Endothelial cell of umbilical vein (primary cell): Measurements from ENCODE around the gene FHIT. TPM values are rescaled to one million over a fixed set of nuclear protein-coding genes. Genes with fewer than 3 reads are reported as not detected.

Source experiments
- BruUV-seq: library from RNA; stranded (reverse); fragments of 400-500 nt; replicated peaks from 2 replicates; lab custom pipeline; 2021; lab: Mats Ljungman, UMichigan
- CTCF ChIA-PET: fragments of 300-600, 350-600 bp; sonication (Branson Sonifier 250); formaldehyde crosslinking; loops from one replicate; lab custom pipeline; 2021; ENCODE audit warnings: antibody characterized with exemption, inconsistent platforms; lab: Charles Lee
- POLR2A ChIA-PET: fragments of 300-600, 350-600 bp; sonication (Branson Sonifier 250); formaldehyde crosslinking; loops from one replicate; lab custom pipeline; 2021; ENCODE audit warnings: antibody characterized with exemption, inconsistent platforms; lab: Charles Lee
- DNase-seq: peaks from one replicate; pipeline ENCODE4 v3.0.0-alpha.2; 2011; ENCODE audit warnings: low read depth, low spot score
- FAIRE-seq: peaks from 2 replicates; lab custom pipeline; 2011; peaks lifted over from hg19 to GRCh38; lab: Jason Lieb, UNC
- H2AFZ ChIP-seq: 2 replicates; pipeline ENCODE4 v1.6.0; 2012; ENCODE audit warnings: low read depth, low read length, control low read depth, inconsistent platforms
- H3K27ac ChIP-seq: 2 replicates; pipeline ENCODE4 v1.5.1; 2011; ENCODE audit warnings: low read depth, mild to moderate bottlenecking, control low read depth, low read length, moderate library complexity; ENCODE audit not compliant: insufficient read depth
- H3K27me3 ChIP-seq, 2 experiments: 2 replicates each; pipeline versions ENCODE4 v1.6.0 to v1.6.1; 2011; ENCODE audit warnings: low read length in 2 of 2, mixed read lengths in 1 of 2; ENCODE audit not compliant: control insufficient read depth in 2 of 2, insufficient read depth in 2 of 2
- H3K36me3 ChIP-seq, 2 experiments: 2 replicates in 1 of 2; 3 replicates in 1 of 2; pipeline ENCODE4 v1.5.1; 2011; ENCODE audit warnings: low read length in 2 of 2, mild to moderate bottlenecking in 1 of 2, moderate library complexity in 1 of 2; ENCODE audit not compliant: control insufficient read depth in 2 of 2, insufficient read depth in 2 of 2; ENCODE audit errors: extremely low read depth in 1 of 2
- H3K4me1 ChIP-seq: 3 replicates; pipeline ENCODE4 v1.5.1; 2011; ENCODE audit warnings: mild to moderate bottlenecking, low read length; ENCODE audit not compliant: control insufficient read depth, insufficient read depth; ENCODE audit errors: extremely low read depth
- H3K4me2 ChIP-seq: 2 replicates; pipeline ENCODE4 v1.6.1; 2011; ENCODE audit warnings: low read length, control low read depth, mixed read lengths; ENCODE audit not compliant: insufficient read depth
- H3K4me3 ChIP-seq, 3 experiments: fragments of 200-600 bp in 1 of 3; sonication (generic), shearing (Covaris generic) in 1 of 3; replicated peaks in 1 of 3; 2 replicates each; pipeline ENCODE4 v1.5.1; 2011 to 2016; ENCODE audit warnings: control low read depth in 3 of 3, low read length in 3 of 3, mild to moderate bottlenecking in 2 of 3, inconsistent platforms in 1 of 3, low read depth in 1 of 3, moderate library complexity in 1 of 3; ENCODE audit not compliant: insufficient read depth in 1 of 3
- H3K79me2 ChIP-seq: 2 replicates; pipeline ENCODE4 v1.6.0; 2012; ENCODE audit warnings: low read length, inconsistent platforms; ENCODE audit not compliant: control insufficient read depth, insufficient read depth
- H3K9ac ChIP-seq: replicated peaks from 2 replicates; pipeline ENCODE3; 2011; ENCODE audit warnings: low read length, control low read depth; ENCODE audit not compliant: insufficient read depth; ENCODE audit errors: extremely low read depth
- H3K9me1 ChIP-seq: replicated peaks from 3 replicates; pipeline ENCODE4 v1.6.0; 2011; ENCODE audit warnings: mild to moderate bottlenecking, low read length; ENCODE audit not compliant: control insufficient read depth, insufficient read depth; ENCODE audit errors: extremely low read depth
- H3K9me3 ChIP-seq: replicated peaks from 2 replicates; pipeline ENCODE4 v1.5.1; 2012; ENCODE audit warnings: low read length, inconsistent platforms; ENCODE audit not compliant: control insufficient read depth, insufficient read depth
- H4K20me1 ChIP-seq: replicated peaks from 2 replicates; pipeline ENCODE3; 2011; ENCODE audit warnings: mild to moderate bottlenecking, low read length; ENCODE audit not compliant: control insufficient read depth, insufficient read depth; ENCODE audit errors: extremely low read depth
- CTCF ChIP-seq, 2 donors: IDR thresholded peaks; 1 replicate in 1 of 2; 2 replicates in 1 of 2; pipeline ENCODE4 v1.5.1; 2011; ENCODE audit warnings: low read length in 2 of 2, mild to moderate bottlenecking in 2 of 2, moderate library complexity in 2 of 2, control low read depth in 1 of 2, inconsistent platforms in 1 of 2, low read depth in 1 of 2; ENCODE audit not compliant: insufficient read depth in 1 of 2; ENCODE audit errors: extremely low read depth in 1 of 2
- EZH2 ChIP-seq: IDR thresholded peaks from 2 replicates; pipeline ENCODE4 v1.6.1; 2012; ENCODE audit warnings: borderline replicate concordance, low read depth, mild to moderate bottlenecking, moderate library complexity, low read length, inconsistent platforms; ENCODE audit not compliant: severe bottlenecking
- FOS ChIP-seq: IDR thresholded peaks from 2 replicates; pipeline ENCODE4 v1.6.1; 2011; ENCODE audit warnings: mild to moderate bottlenecking, low read length, moderate library complexity, borderline replicate concordance; ENCODE audit not compliant: insufficient read depth
- GATA2 ChIP-seq: IDR thresholded peaks from 2 replicates; pipeline ENCODE4 v1.7.0; 2011; ENCODE audit warnings: low read depth, mild to moderate bottlenecking, moderate library complexity, mixed read lengths, low read length; ENCODE audit not compliant: insufficient read length, insufficient read depth
- JUN ChIP-seq: IDR thresholded peaks from 2 replicates; pipeline ENCODE4 v1.6.1; 2011; ENCODE audit warnings: borderline replicate concordance, low read depth; ENCODE audit not compliant: insufficient read length, insufficient read depth
- MAX ChIP-seq: IDR thresholded peaks from 2 replicates; pipeline ENCODE4 v1.6.1; 2011; ENCODE audit not compliant: insufficient read depth, insufficient read length
- MYC ChIP-seq: IDR thresholded peaks from one replicate; pipeline ENCODE4 v1.6.1; 2011; ENCODE audit warnings: mild to moderate bottlenecking, low read depth, low read length
- POLR2A ChIP-seq: IDR thresholded peaks from 2 replicates; pipeline ENCODE4 v1.6.1; 2012; ENCODE audit warnings: low read depth, mild to moderate bottlenecking, control low read depth, low read length
- POLR2AphosphoS5 ChIP-seq: IDR thresholded peaks from 2 replicates; pipeline ENCODE4 v1.6.1; 2012; ENCODE audit warnings: low read depth, mild to moderate bottlenecking, control low read depth, low read length, moderate library complexity; ENCODE audit not compliant: insufficient read depth
- dilution Hi-C: fragments of 300-500 bp; cut with MboI; formaldehyde crosslinking; loops from one replicate; pipeline ENCODE4 v1.15.0; 2019; ENCODE audit warnings: low sequenced_read_pairs; ENCODE audit not compliant: extremely low pct_ligation_motif_present
- intact Hi-C: fragments of 100-400 bp; cut with micrococcal nuclease; formaldehyde crosslinking; loops from one replicate; pipeline ENCODE4 v1.10.0; 2022
- polyA plus RNA-seq, 4 experiments: library from polyadenylated mRNA; depleted of rRNA in 3 of 4; stranded (reverse) in 3 of 4; unstranded in 1 of 4; fragments of >200 nt; gene quantifications; 2 replicates each; pipeline versions ENCODE4 v1.2.1 to v1.2.3, GENCODE V29; 2011 to 2012; ENCODE audit warnings: missing spikeins in 1 of 4
- total RNA-seq: library from RNA; stranded (reverse); gene quantifications from 2 replicates; pipeline ENCODE4 v1.2.3, GENCODE V29; 2021

Gene FHIT
- total and polyA plus RNA-seq, 2 donors (not counting 3 experiments of a cell fraction or from before 2014, with no cell fraction given), result 0.47 to 2.2 TPM

- no TSS peak for BruUV-seq
- dilution Hi-C loops, result no loop called here
- no peaks in the 10 kb centered on the region for H3K9me1 ChIP-seq
- no peak for DNase-seq
- no peak for FAIRE-seq
- no peaks in the 10 kb centered on the region for H3K36me3 ChIP-seq
- H3K9me3 ChIP-seq, result no peaks in the 10 kb centered on the region
- H3K9ac ChIP-seq, result no peak overlapping the region
- TF ChIP-seq FOS (no peak), POLR2AphosphoS5 (no peak), MAX (no peak), CTCF (IDR thresholded peaks at IDR 0.05; ENCODE audit: extremely low read depth in 1 of 2, insufficient read depth in 1 of 2, low read depth in 1 of 2, low read length in 2 of 2) (no peak), MYC (no peak), GATA2 (no peak), EZH2 (no peak), JUN (no peak), POLR2A (no peak)
- no peaks in the 10 kb centered on the region for H3K79me2 ChIP-seq
- ChIA-PET POLR2A (no interaction called here), CTCF (interaction anchor here (0.6 kb wide), 1 partner anchor 533 kb away, joined by 3 read pairs; no protein-coding TSS in a partner anchor)
- intact Hi-C loops, result no loop called here
- H2AFZ ChIP-seq, result no peak overlapping the region
- no peaks in the 10 kb centered on the region for H3K27me3 ChIP-seq
- H4K20me1 ChIP-seq, result no peaks in the 10 kb centered on the region
- H3K27ac ChIP-seq, result no peak overlapping the region
- H3K4me2 ChIP-seq, result no peak overlapping the region
- no peak overlapping the region for H3K4me3 ChIP-seq
- peaks cover 6% of the 10 kb centered on the region for H3K4me1 ChIP-seq
Measured at GRCh38 chr3:60952055-60952454, 299.2 kb downstream of the FHIT start.
